SKM-1 treated with dmso at 0.1 percent for 144 hours (cell line): ENCODE results near the gene MOB3B.

ENCODE experiments used
- DNase-seq: peaks from one replicate; lab custom pipeline; 2025; ENCODE audit not compliant: unreplicated experiment; lab: John Stamatoyannopoulos, UW

Gene MOB3B

DNA sequence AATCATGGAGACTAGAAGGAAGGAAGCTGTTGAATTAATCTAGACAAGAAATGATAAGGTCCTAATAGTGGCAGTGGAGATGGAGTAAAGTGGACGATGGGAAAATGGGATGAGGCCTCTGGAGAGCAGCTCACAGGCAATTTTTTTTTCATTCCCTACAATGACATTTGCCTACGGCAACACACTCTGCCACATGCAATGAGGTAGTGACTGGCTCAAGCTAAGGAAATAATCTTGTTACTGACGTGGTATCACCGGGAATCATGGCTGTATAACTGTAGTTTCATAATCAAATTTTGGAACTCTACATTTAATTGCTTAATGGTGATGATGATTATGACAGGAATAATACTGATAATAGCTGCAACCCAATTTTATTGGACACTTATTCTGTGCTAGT, 12.1 kb upstream of the MOB3B start:
- DNase-seq: no peak

DNA sequence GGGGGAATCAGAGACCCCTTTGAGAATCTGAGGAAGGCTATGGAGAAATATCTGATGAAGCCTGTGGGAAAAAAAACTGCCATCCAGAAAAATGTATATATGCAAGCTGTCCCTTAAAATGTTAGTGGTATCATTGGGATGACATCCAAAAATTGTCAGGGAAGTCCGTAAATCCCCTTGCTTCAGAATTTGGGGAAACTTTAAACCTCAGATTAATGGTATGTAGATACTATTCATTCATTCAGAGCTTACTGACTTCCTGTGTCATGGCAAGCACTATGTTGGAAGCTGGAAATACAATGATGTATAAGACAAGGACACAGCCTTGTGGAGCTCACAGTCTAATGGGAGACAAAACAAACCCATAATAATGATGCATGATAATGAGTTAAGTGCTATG, 10.9 kb upstream of the MOB3B start:
- DNase-seq: no peak

DNA sequence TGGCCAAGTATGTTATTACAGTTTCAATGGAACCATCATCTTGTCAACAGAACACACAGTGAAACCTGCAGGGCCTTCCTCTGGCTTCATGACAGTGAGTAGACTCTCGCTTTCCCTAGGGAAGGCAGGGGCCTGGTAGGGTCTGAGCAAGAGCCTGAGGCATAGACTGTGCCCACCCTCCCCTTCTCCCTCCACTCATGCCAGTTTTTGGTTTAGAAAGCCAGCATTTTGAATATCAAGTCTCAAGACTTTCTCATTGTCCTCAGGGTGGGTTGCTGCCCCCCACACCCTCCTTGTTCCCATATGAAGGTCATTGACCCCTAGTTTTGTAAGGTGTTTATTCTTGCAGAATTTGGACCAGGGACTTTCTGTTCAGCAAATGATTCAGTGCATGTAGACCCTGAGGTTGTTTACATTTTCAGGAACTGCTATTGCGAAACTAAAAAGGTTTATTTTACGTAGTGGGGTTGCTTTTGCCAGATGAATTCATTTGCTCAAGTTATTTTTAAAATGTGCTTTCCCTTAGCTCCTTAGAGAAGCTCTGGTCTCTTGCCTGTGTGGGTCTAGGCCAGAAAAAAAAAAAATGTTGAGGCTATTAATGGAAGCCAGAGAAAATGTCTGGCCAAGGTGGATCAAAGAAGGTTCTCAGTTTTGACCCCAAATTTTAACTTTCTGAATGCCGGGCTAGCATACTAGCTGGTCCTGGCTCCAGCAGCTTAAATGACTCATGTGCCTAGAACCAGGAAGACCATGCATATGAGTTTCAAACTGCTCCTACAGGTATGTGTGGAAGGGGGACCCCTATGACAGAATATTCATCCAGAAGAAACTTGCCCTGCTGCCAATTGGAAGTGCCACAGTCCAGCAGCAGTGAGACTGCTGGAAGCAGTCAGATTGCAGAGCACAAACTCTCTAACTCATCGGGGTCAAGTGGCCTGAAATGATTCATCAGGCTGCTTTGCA, 10.1 kb upstream of the MOB3B start:
- DNase-seq: no peak

DNA sequence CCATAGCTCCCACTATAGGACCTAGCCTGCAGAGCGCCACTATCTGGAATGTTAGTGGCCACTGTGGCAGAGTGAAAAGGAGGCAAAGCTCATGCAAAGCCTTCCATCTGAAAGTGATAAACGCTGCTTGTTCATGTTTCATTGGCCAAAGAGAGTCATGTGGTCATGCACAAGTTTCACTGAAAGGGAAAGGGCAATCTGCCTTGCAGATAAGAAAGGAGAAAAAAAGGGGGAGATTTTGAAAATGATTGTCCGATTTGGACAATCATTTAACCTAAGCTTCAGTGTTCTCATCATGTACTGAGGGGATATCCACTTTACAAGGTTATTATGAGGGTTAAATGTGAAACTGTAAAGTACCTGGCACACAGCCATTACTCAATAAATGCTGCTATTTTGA, 9.0 kb upstream of the MOB3B start:
- no peak for DNase-seq

DNA sequence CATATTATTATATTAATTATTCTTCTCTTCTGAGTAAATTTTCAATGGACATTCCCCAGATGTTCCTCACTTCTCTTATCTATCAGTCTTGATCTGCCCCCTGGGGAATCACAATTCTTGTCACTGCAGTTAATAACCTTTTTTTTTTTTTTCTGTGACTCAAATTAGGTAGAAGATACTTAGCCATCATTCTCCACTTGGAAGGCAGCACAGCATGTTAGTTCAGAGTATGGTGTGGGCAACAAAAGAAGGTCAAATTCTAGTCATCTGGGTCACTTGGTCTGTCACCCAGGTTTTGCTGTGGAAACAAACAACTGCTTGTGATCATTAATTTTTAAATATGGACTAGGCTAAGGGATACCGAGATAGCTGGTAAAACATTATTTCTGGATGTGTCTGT, 8.1 kb upstream of the MOB3B start:
- no peak for DNase-seq

DNA sequence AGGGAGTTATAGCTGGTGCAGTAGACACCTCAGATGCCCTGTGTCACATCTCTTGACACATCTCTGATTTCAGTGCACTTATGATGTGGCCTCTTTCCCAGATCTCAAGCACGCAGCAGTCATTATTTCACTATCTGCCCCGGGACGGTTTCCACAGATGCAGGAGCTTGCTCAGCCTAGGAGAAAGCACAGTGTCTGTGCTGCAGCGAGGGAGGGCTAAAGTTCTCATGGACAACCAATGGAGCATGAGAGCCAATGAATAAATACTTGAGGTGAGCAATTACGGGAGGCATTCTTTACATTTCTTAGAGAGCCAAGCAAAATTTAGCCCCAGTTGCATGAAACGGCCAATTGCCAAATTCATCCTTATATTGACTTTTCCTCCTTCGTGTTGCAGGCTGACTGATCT, 7.4 kb upstream of the MOB3B start:
- no peak for DNase-seq

DNA sequence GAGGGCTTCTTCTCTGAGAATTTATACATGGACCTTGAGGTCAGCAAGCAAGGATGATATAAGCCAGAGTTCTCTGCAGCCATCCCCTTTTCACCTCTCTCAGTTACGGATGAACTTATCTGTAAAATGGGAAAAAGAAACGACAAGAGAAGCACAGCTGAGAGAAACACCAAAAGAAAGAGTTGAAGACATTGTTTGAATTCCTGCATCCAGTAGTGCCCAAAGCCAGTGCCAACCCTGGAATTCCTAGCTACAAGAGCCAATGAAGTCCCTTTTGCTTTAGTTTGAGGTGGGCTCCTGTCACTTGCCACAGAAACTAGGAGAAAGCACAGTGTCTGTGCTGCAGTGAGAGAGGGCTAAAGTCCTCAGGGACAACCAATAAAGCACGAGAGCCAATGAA, 6.6 kb upstream of the MOB3B start:
- no peak for DNase-seq

DNA sequence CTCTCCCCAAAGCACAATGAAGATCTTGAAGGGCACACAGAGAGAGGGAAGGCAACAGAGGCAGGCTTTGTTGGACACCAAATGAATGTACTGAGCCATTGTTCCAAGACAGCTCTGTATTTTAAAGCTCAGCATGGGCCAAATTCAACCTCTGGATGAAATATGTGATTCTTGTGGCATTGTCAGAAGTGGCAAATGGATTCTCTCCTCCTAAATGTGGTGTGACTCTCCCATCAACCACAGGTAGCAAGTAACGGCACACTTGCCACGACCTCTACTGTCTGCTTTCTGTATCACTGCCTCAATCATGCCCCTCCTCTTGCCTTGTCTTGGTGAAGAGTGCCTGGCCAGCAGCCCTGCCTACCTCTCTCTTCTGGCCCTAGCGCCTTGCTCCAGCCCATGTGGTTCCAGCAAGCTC, 6.1 kb upstream of the MOB3B start:
- no peak for DNase-seq

DNA sequence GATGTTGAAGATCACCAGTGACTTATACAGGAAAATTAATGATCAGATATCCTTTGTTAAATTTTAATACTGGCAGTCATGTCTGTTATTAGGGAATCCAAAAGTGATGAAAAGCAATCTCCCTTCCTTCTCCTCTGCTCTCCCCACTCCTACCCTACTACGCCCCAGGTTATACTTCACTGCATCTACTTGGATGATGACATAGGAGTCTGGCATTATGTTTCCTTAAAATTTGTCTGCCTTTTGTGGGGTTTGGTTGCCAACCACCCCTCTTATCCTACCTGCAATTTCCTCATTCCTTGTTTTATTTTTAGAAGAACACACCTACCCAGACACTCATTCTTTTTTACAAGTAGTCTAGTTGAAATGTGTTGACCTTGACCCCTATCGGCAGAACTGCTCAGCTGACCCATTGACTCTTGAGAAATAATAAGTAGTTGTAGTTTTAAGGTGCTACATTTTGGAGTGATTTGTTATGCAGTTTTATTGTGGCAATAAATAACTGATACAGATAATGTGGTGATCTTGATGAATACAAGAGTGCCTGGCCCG, 5.1 kb upstream of the MOB3B start:
- no peak for DNase-seq

DNA sequence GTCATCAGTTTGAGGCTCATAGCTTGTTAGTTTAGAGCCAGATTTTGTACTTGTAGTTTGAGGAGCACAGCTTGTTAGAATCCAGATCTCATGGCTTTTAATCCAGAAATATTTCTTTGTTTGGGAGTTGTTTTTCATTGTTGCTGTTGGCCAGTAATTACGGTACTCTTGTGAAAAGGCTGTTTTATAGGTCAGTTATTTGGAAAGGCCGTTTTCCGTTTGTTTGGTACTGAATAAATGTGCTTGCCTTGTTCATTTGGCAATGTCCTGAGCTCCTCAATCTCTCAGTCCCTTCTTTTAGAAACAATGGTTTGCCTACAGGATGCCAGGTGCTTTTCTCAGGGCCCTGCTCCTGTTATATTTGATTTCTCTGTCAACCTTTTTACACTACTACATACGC, 4.5 kb upstream of the MOB3B start:
- DNase-seq: no peak

DNA sequence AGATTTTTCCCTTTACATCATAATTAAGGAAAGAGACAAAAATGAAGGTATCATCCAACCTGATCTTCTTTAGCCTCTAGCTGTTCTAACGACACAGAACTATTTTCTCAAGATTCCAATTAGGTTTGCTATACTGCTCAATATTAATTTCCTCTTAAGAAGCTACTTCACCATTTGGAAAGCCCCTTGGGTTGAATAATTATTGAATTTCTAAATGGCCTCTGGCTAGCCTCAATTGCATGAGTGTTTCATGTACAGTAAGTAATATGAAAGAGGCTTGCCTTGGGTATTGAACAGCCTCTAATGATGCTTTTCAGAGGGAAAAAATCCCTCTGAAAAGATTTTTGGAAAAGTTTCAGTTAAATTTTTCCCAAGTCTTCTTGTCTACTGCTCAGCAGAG, 3.7 kb upstream of the MOB3B start:
- no peak for DNase-seq

DNA sequence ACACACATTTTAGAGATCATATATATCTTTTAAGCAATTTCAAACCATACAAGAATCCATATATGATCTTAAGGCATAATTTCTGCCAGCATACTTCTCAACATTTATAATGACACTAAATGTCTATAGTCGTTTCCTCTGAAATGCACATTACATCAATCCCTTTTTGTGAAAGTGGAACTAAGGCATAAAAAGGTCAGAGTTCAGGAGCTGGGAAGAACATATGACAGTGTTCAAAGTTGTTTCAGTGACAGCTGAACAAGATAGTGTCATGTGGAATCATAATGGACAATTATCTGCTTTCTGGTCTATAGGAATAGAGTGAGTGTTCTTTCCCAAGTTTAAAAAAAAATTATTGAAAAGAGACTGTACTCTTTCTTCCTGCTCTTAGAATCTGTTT, 2.4 kb upstream of the MOB3B start:
- no peak for DNase-seq

DNA sequence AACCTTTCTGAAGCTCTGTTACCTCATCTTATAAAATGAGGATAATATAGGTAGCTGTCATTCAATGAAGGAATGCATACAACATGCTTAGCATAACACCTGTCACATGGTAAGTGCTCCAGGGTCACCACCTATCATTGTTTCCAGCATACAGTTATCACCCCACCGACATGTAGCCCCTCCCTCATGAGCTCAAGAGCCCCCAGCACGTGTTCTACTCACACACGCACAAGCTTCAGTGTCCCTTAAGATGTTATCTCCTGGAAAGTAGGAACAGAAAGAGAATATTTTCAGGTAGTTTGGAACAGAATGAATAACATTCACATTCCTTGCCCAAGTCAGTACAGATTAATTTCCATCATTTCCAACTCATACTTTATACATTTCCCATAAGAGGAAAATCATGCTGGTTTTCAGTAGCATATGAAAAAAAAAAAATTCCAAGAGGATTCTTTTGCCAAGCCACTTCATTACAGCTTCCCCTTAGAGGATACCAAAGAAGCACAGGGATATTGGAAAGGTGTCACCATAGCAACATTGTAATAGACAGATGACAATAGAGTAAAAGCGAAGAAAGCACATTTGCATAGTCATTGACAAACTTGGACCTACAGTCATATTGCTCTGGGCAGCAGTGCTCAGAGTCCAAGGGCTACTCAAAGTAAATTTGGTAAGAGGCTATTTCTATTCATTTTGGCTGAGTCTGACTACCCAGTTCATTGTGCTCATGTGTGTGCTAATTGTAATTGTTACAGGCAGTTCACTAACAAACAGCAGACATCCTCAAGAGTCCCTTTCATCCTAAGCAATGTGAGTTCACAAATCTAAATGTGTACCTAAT, 1.5 kb upstream of the MOB3B start:
- DNase-seq: no peak

DNA sequence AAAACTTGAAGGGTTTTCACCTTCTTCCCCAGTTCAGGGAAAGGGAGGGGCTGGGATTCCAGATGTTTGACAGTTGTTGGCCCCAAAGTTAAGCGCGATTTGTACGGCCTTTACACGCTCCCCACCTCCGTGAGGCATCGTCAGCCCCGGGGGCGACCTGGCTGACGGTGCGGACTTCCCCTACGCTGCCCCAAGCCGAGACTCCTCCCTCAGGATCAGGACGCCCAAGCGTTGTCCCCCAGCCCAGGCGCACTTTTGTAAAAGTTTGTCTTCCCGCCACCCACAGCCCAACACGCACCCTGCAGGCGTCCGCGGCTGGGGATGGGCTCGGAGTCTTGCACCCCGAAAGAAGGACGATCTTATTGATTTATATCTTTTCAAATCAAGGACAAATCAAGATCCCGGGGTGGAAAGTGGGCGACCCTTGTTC, 713 bp downstream of the MOB3B start:
- no peak for DNase-seq

DNA sequence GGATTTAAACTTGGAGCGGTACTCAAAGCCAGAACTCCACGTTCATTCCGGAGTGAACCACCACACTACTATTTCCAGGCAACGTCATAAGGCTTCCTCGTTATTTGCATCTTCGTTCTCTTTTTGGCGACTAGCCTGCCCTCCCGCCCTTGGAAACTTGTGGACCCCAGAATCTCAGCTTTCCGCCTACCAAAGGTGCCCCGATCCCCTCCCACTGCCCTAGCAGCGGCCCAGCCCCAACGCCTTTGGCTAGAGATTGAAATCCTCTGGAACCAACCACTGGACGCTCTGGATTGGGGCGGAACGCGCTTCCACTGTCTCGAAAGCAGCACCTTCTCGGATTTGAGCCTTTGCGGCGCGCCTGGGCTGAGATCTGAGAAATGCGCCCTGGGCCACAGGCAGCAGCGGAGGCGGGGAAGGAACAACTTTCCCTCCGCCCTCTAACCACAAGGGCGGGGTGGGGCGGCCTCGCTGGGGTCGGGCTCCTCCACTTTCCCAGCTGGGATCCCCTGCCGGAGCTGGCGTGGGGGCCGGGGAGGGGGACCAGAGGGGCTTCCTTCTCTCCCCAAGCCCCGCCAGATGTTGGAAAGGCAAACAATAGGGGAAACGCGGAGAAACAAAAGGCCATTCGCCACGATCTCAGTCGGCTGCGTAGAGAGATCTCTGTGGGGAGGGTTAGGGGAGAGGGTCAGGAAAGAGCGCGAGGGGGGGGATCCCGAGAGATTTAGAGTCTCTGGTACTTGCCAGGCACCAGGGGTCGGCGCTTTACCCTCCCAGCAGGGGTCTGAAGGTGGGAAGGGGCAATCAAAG, 1.3 kb downstream of the MOB3B start:
- DNase-seq: peak; percentile 61

DNA sequence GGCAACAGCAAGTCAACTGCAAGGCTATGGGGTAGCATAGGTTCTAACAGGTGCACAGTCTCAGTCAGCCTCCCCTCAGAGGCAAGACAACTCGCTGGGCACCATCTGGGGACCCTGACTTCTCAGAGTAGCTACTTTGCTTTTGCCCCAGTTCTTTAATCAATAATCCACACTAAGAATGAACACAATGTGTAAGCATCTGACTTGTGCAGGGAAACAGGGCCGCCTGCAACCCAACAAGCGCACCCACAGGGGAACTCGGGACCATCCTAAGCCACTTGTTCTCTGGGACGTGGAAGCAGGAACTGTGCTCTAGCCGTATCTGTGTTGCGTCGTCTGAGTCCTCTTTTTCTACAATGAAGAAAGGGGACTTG, 1.9 kb downstream of the MOB3B start:
- no peak for DNase-seq

DNA sequence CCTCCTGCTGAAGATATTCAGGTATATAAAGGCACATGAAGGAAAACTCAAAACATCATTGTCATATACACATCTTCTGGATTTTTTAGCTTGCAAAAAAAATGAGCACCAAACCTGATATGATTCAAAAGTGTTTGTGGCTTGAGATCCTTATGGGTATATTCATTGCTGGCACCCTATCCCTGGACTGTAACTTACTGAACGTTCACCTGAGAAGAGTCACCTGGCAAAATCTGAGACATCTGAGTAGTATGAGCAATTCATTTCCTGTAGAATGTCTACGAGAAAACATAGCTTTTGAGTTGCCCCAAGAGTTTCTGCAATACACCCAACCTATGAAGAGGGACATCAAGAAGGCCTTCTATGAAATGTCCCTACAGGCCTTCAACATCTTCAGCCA, 5.4 kb downstream of the MOB3B start, which contains the start of gene IFNK:
TSS of gene IFNK (plus strand) at position 55 of the 400 bp plus-strand sequence. CDS start at position 102, 47 bp downstream.
- DNase-seq: no peak

DNA sequence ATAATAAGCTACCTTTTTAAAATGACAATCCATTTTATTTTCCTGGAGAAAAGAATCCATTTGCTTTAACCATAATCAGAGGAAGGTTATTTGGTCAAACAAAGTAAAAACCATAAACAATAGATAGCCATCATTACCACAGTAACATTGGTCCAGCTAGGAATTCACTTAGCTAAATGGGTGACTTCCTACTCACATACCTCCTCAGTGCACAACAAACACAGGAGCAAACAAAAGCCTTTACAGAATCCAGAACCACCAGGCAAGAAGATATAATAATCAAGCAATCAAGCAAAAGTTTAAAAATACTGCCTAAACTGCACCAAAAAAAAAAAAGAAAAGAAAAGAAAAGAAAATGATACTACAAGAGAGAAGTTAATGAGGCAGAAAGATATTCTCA, 6.5 kb downstream of the MOB3B start:
- DNase-seq: no peak

DNA sequence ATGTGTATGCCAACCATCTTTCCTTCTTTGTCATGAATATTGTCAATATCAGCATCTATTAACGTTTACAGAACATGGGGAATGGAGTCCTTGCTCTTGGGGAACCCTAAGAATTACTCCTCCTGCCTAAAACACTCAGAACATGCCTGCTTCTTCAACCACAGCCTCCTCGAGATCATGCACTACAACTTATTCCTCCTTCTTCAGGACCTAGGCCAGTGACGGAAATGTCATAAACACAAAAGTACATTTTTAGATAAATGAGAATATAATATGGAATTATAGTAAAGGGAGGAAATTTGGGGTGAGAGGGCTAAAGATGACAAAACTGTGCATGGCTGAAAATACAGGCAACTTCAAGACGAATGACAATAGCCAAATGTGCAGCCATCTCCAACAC, 8.6 kb downstream of the MOB3B start:
- DNase-seq: no peak

DNA sequence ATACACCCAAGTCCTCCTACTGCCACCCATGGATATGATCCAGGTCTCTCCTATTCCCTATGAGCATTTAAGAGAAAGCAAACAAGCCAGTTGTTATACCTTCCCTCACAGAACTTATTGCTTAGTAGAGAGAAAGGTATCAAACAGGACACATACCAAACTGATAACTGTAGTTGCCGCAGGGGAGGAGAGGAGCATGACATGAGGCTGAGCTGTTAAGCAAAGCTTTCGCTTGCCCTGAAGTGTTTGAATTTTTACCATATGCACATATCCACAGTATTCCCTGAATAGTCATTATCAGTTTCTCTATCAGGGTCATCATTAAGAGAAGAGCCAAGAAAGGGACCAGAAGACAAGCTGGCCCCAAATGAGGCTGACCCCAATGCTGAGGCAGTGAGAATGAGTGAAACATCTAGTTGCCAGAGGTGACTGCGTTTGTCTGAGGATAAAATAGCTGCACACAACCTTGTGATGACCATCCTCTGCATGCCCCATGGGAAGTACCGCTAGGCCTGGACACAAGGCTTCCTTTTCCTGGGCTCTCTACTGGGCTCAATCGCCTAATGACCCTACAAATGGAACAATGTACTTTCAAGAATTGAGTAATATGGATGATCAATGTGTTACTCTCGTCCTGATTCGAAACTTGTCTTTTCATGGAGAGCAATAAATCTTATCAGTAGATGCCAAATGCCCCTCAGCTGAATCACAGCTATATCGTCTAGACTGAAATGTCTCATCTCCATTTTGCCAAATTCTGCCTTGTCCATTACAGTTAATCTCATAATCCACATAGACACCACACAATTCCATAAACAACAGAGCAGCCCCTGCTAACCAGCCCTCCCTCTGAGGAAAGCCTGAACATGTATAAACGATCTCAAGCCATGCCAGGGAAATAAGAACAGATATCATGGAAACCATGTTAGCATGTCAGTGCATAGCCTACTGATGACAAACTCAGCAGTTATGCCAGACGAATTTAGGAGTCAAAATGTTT, 9.8 kb downstream of the MOB3B start:
- DNase-seq: no peak
